Raji (cell line): ENCODE data around the gene NPY4R.
"Not testable (repeated sequence)": the region's sequence is repeated elsewhere in the genome, so short reads cannot be mapped to it uniquely, and the experiment has no call there.

Experiments used
- POLR2A ChIP-seq: IDR thresholded peaks from 2 replicates; pipeline ENCODE4 v1.6.1; 2011; ENCODE audit warnings: low read depth, low read length, control low read depth; ENCODE audit not compliant: insufficient read depth

NPY4R gene

GRCh38 chr10:46465765-46466164 is at the start of gene NPY4R:
Gene NPY4R, minus strand, starts transcription at chr10:46465958. Its CDS starts 3,323 bp downstream, at chr10:46462635.
- TF ChIP-seq POLR2A: not testable (repeated sequence)

- no peak for TF ChIP-seq POLR2A
These were observed 49.6 kb upstream of the NPY4R start for GRCh38 chr10:46515366-46515765.

- no peak for TF ChIP-seq POLR2A
These were observed 49.1 kb upstream of the NPY4R start for GRCh38 chr10:46514899-46515298.

GRCh38 chr10:46514431-46514861 is 48.7 kb upstream of the NPY4R start:
- TF ChIP-seq POLR2A: no peak
